ENCODE data around the gene PEMT. TPM values are rescaled to one million over a fixed set of nuclear protein-coding genes. Genes with fewer than 3 reads are reported as not detected.

The PEMT gene
- total and polyA plus RNA-seq, 2 of the 4 experiments (the other 2 are of a cell fraction), result 23.3 to 49.5 TPM

- Histone ChIP-seq H4K8ac (ENCODE audit: low read depth in 2 of 2, low read length in 2 of 2) (no peak overlapping the region), H4K5ac (ENCODE audit: low read depth, low read length) (no peak overlapping the region), H3K27ac (ENCODE audit: insufficient read depth, low read length) (no peak overlapping the region), H4K20me1 (ENCODE audit: insufficient read depth, low read length) (no peaks in the 10 kb centered on the region; the same call in none of the 2 replicates), H3K4me1 (ENCODE audit: control insufficient read depth, insufficient read depth, low read length) (peaks cover 7% of the 10 kb centered on the region), H3K36me3 (ENCODE audit: control insufficient read depth, insufficient read depth, low read length) (no peaks in the 10 kb centered on the region), H2BK120ac (ENCODE audit: low read depth, low read length) (no peak overlapping the region), H2AK9ac (replicated peaks; ENCODE audit: low read depth, low read length, poor library complexity) (peak overlapping the region; percentile 65), H2AK5ac (ENCODE audit: low read depth, low read length) (no peak overlapping the region), H3K9me1 (ENCODE audit: insufficient read depth, low read length) (no peaks in the 10 kb centered on the region), H3K27me3 (ENCODE audit: control insufficient read depth, insufficient read depth, low read length) (no peaks in the 10 kb centered on the region), H4K91ac (ENCODE audit: insufficient read depth, low read depth, low read length) (no peak overlapping the region), H3K79me1 (ENCODE audit: low read depth in 1 of 2, low read length in 2 of 2) (peaks cover 0 to 8% of the 10 kb centered on the region in 2 experiments; a peak in 2 of 4 replicates), H2AFZ (replicated peaks; ENCODE audit: low read length, poor library complexity) (no peak overlapping the region), H3K23ac (ENCODE audit: low read depth, low read length) (no peak overlapping the region), H2BK5ac (ENCODE audit: low read depth, low read length, poor library complexity, severe bottlenecking) (no peak overlapping the region), H3K14ac (replicated peaks; ENCODE audit: low read depth, low read length) (no peak overlapping the region), H3K9ac (ENCODE audit: low read depth, low read length) (no peak overlapping the region), H2BK15ac (ENCODE audit: low read depth, low read length) (no peak overlapping the region), H3K18ac (ENCODE audit: low read depth, low read length) (no peak overlapping the region), H3K4me2 (ENCODE audit: low read depth, low read length) (no peak overlapping the region), H2BK20ac (ENCODE audit: low read depth, low read length) (no peak overlapping the region), H3K56ac (ENCODE audit: extremely low read depth, insufficient read depth, low read length) (no peak overlapping the region), H3K4me3 (ENCODE audit: insufficient read depth, low read depth, low read length) (no peak overlapping the region), H3K9me3 (ENCODE audit: control insufficient read depth, insufficient read depth, low read length) (no peaks in the 10 kb centered on the region), H3K4ac (ENCODE audit: low read depth, low read length) (no peak overlapping the region)
- dilution Hi-C loops (cut with HindIII; ENCODE audit: low sequenced_read_pairs, unreplicated experiment) (no loop called here), intact Hi-C loops (cut with micrococcal nuclease) (no loop called here), in situ Hi-C loops (cut with MboI; ENCODE audit: low sequenced_read_pairs) (no loop called here)
- no TSS peak for BruUV-seq (replicated peaks)
- ChIA-PET POLR2A (ENCODE audit: unreplicated experiment) (no interaction called here), CTCF (no interaction called here)
- 70% methylated on average over 2 of the region's 6 CpGs; no CpG with 5 or more reads in 1 of the 2 experiments for WGBS, 2 experiments (ENCODE audit: extremely low coverage in 2 of 2, insufficient read length in 1 of 2)
- TF ChIP-seq FOS (IDR thresholded peaks at IDR 0.05; ENCODE audit: low read depth, low read length), result no peak
- no peak for TF ChIP-seq CEBPB (IDR thresholded peaks at IDR 0.05; ENCODE audit: low read depth, low read length)
- no peak for TF ChIP-seq ELK1 (IDR thresholded peaks at IDR 0.05; ENCODE audit: borderline replicate concordance, low read depth, low read length)
- ATAC-seq (ENCODE audit: low read depth), result no peak
- DNase-seq, result no peak
Measured at GRCh38 chr17:17582372-17582771, 9.1 kb downstream of the PEMT start.

Data from IMR-90 (cell line).